Measurements from ENCODE around the gene HSPG2. TPM values are rescaled to one million over a fixed set of nuclear protein-coding genes. Genes with fewer than 3 reads are reported as not detected.
A peak's percentile ranks its signal among the peaks of the same experiment; 100 is the strongest.

HSPG2 gene
- total and polyA plus RNA-seq, 10 of the 15 experiments (the other 5 are each of a cell fraction or from before 2014, with no cell fraction given), result 0.30 to 3.4 (median 0.73) TPM; not detected in 2

GRCh38 chr1:21901473-21901847 is 35.6 kb downstream of the HSPG2 start:
- in situ Hi-C loops (cut with MboI) (no loop called here), intact Hi-C loops (cut with micrococcal nuclease; ENCODE audit: unreplicated experiment) (no loop called here)
- ChIA-PET POLR2A (interaction anchor here (0.8 kb wide), 1 partner anchor 10 kb away, joined by 3 read pairs; no protein-coding TSS in a partner anchor), SMC1A (ENCODE audit: uncharacterized antibody, unreplicated experiment) (interaction anchor here (1.0 kb wide), 1 partner anchor 13 kb away, joined by 3 read pairs; no protein-coding TSS in a partner anchor), RAD21 (ENCODE audit: unreplicated experiment) (no interaction called here), CTCF (interaction anchor here (1.3 kb wide), 1 partner anchor 8 kb away, joined by 3 read pairs; no protein-coding TSS in a partner anchor)
- Histone ChIP-seq H3K27ac (ENCODE audit: control insufficient read depth, insufficient read depth) (no peak overlapping the region), H4K20me1 (ENCODE audit: control insufficient read depth, insufficient read depth) (no peaks in the 10 kb centered on the region), H3K9ac (ENCODE audit: control insufficient read depth, insufficient read depth, low read length) (no peak overlapping the region), H3K27me3 (replicated peaks in 1 of 2; ENCODE audit: control insufficient read depth in 2 of 2, insufficient read depth in 2 of 2, low read length in 1 of 2) (no peaks in the 10 kb centered on the region; a peak in 1 of 4 replicates), H3K9me3 (replicated peaks; ENCODE audit: control insufficient read depth, insufficient read depth, low read length) (no peaks in the 10 kb centered on the region), H2AFZ (ENCODE audit: control insufficient read depth, low read depth, low read length) (no peak overlapping the region), H3K4me1 (ENCODE audit: control insufficient read depth, insufficient read depth, low read length) (no peaks in the 10 kb centered on the region), H3K36me3 (ENCODE audit: control insufficient read depth in 2 of 2, insufficient read depth in 2 of 2, low read length in 1 of 2) (no peaks in the 10 kb centered on the region), H3K4me3 (no peak overlapping the region), H3K4me2 (ENCODE audit: control insufficient read depth, insufficient read depth) (no peak overlapping the region), H3K79me2 (ENCODE audit: control insufficient read depth, insufficient read depth, low read length) (no peaks in the 10 kb centered on the region)
- no peak for DNase-seq (ENCODE audit: low read depth, low spot score)
- TF ChIP-seq, protein P1, sequence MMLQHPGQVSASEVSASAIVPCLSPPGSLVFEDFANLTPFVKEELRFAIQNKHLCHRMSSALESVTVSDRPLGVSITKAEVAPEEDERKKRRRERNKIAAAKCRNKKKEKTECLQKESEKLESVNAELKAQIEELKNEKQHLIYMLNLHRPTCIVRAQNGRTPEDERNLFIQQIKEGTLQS (IDR thresholded peaks at IDR 0.05; ENCODE audit: borderline replicate concordance, extremely low read depth, low read depth, low read length), result no peak
- no peak for TF ChIP-seq TCF3 (IDR thresholded peaks at IDR 0.05; ENCODE audit: borderline replicate concordance, insufficient read depth, low read depth, low read length)
- TF ChIP-seq SREBF2 (IDR thresholded peaks at IDR 0.05; ENCODE audit: low read length), result no peak
- no peak for TF ChIP-seq POU2F2 (IDR thresholded peaks at IDR 0.05; ENCODE audit: borderline replicate concordance, low read depth, low read length)
- no TSS peak for BruUV-seq (replicated peaks)
- FAIRE-seq, result no peak
- 17% methylated on average over 5 of the region's 5 CpGs for WGBS (ENCODE audit: insufficient coverage, insufficient replicate concordance, low lambda C conversion rate, missing lambda C conversion rate)
- ATAC-seq, result peak; percentile 28; the same call in 1 of the 3 replicates

DNA sequence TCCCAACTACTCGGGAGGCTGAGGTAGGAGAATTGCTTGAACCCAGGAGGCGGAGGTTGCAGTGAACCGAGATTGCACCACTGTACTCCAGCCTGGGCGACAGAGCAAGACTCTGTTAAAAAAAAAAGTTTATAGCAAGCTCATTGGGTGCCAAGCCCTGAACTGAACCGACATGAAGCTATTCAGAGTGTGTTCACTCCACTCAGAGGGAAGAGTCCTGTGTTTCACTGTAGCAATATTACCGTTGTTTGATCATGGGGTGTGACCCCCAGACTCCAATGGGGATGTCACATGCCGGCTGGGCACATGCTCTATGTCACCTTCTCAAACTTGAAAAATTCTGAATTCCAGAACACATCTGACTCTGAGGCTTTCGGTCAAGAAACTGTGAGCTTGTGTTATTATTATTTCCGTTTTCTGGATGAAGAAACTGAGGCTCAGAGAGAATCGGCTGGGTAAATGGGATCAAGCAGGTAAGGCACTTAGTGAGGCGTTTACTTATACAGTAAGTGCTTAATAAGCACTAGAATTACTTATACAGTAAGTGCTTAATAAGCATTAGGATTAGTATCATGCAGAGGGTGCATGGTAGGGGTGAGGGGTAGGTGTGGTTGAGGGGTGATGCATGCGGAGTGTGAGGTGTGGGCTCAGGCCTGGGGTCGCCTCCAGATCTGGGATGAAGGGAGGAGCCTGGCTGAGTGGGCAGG is 36.2 kb downstream of the HSPG2 start:
- WGBS (ENCODE audit: insufficient coverage, insufficient replicate concordance, low lambda C conversion rate, missing lambda C conversion rate), result 30% methylated on average over 13 of the region's 13 CpGs
- intact Hi-C loops (cut with micrococcal nuclease; ENCODE audit: unreplicated experiment), result no loop called here
- H3K9ac ChIP-seq (ENCODE audit: control insufficient read depth, insufficient read depth, low read length), result no peak overlapping the region
- no peak overlapping the region for H3K4me3 ChIP-seq
- no peak for FAIRE-seq
- no peak for ATAC-seq
- H3K27ac ChIP-seq (ENCODE audit: control insufficient read depth, insufficient read depth), result no peak overlapping the region
- no peaks in the 10 kb centered on the region for H3K9me3 ChIP-seq (replicated peaks; ENCODE audit: control insufficient read depth, insufficient read depth, low read length)
- H3K36me3 ChIP-seq (ENCODE audit: control insufficient read depth in 2 of 2, insufficient read depth in 2 of 2, low read length in 1 of 2), result no peaks in the 10 kb centered on the region
- ChIA-PET CTCF (interaction anchor here (1.3 kb wide), 1 partner anchor 8 kb away, joined by 3 read pairs; no protein-coding TSS in a partner anchor), SMC1A (ENCODE audit: uncharacterized antibody, unreplicated experiment) (interaction anchor here (1.6 kb wide), 1 partner anchor 38 kb away, joined by 3 read pairs; no protein-coding TSS in a partner anchor), POLR2A (interaction anchor here (1.1 kb wide), 1 partner anchor 9 kb away, joined by 5 read pairs; no protein-coding TSS in a partner anchor), RAD21 (ENCODE audit: unreplicated experiment) (interaction anchor here (1.5 kb wide), 1 partner anchor 8 kb away, joined by 3 read pairs; no protein-coding TSS in a partner anchor)
- H3K4me1 ChIP-seq (ENCODE audit: control insufficient read depth, insufficient read depth, low read length), result no peaks in the 10 kb centered on the region
- TF ChIP-seq CBX3 (IDR thresholded peaks at IDR 0.05; ENCODE audit: borderline replicate concordance, low read depth), result no peak
- TF ChIP-seq RAD21 (IDR thresholded peaks at IDR 0.05; ENCODE audit: insufficient read depth, low read depth, low read length), result no peak
- TF ChIP-seq SIX5 (IDR thresholded peaks at IDR 0.05; ENCODE audit: low read depth, low read length, severe bottlenecking), result no peak
- TF ChIP-seq MEF2B (IDR thresholded peaks at IDR 0.05; ENCODE audit: partially characterized antibody, poor library complexity, severe bottlenecking), result no peak
- TF ChIP-seq TCF3 (IDR thresholded peaks at IDR 0.05; ENCODE audit: borderline replicate concordance, insufficient read depth, low read depth, low read length), result no peak
- TF ChIP-seq SRF (IDR thresholded peaks at IDR 0.05; ENCODE audit: low read depth in 2 of 2, low read length in 2 of 2), result no peak
- TF ChIP-seq EZH2 (IDR thresholded peaks at IDR 0.05; ENCODE audit: borderline replicate concordance, control insufficient read depth, low read depth, low read length), result no peak
- TF ChIP-seq, protein P2, sequence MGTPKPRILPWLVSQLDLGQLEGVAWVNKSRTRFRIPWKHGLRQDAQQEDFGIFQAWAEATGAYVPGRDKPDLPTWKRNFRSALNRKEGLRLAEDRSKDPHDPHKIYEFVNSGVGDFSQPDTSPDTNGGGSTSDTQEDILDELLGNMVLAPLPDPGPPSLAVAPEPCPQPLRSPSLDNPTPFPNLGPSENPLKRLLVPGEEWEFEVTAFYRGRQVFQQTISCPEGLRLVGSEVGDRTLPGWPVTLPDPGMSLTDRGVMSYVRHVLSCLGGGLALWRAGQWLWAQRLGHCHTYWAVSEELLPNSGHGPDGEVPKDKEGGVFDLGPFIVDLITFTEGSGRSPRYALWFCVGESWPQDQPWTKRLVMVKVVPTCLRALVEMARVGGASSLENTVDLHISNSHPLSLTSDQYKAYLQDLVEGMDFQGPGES (IDR thresholded peaks at IDR 0.05), result no peak
- TF ChIP-seq SIN3A (IDR thresholded peaks at IDR 0.05; ENCODE audit: low read depth, low read length), result no peak
- TF ChIP-seq PAX8 (IDR thresholded peaks at IDR 0.05), result no peak
- TF ChIP-seq SMAD5 (IDR thresholded peaks at IDR 0.05; ENCODE audit: low read depth), result no peak
- H3K4me2 ChIP-seq (ENCODE audit: control insufficient read depth, insufficient read depth), result no peak overlapping the region
- in situ Hi-C loops (cut with MboI), result no loop called here
- no peaks in the 10 kb centered on the region for H3K79me2 ChIP-seq (ENCODE audit: control insufficient read depth, insufficient read depth, low read length)
- no peak for DNase-seq (ENCODE audit: low read depth, low spot score)
- H2AFZ ChIP-seq (ENCODE audit: control insufficient read depth, low read depth, low read length), result no peak overlapping the region
- no peaks in the 10 kb centered on the region for H4K20me1 ChIP-seq (ENCODE audit: control insufficient read depth, insufficient read depth)
- no TSS peak for BruUV-seq (replicated peaks)
- no peaks in the 10 kb centered on the region; a peak in 1 of 4 replicates for H3K27me3 ChIP-seq (replicated peaks in 1 of 2; ENCODE audit: control insufficient read depth in 2 of 2, insufficient read depth in 2 of 2, low read length in 1 of 2)

All from GM12878 (cell line).